CD4-positive, alpha-beta T cell (primary cell): ENCODE data around the gene TYR. TPM values are rescaled to one million over a fixed set of nuclear protein-coding genes. Genes with fewer than 3 reads are reported as not detected.
"Not testable (repeated sequence)": the region's sequence is repeated elsewhere in the genome, so short reads cannot be mapped to it uniquely, and the experiment has no call there.

Experiments
- ATAC-seq: fragments of 200-7000 bp; cut with Tn5 transposase; one replicate; pipeline ENCODE4 v1.10.0; 2022; ENCODE audit warnings: mild to moderate bottlenecking; ENCODE audit not compliant: poor library complexity
- CTCF ChIA-PET: fragments of 350-600 bp; sonication (Branson Sonifier 250); formaldehyde crosslinking; loops from one replicate; lab custom pipeline; 2021; ENCODE audit warnings: antibody characterized with exemption, inconsistent platforms; lab: Charles Lee
- POLR2A ChIA-PET: fragments of 350-600 bp; sonication (Branson Sonifier 250); formaldehyde crosslinking; loops from one replicate; lab custom pipeline; 2021; ENCODE audit warnings: antibody characterized with exemption, inconsistent platforms; lab: Charles Lee
- DNase-seq, 14 experiments: peaks; one replicate each; pipeline ENCODE4 v3.0.0-alpha.2; 2013 to 2020; ENCODE audit warnings: mixed read lengths in 2 of 14
- H3K27ac ChIP-seq, 2 donors: one replicate each; pipeline versions ENCODE4 v1.5.1 to v1.7.0; 2013; ENCODE audit warnings: low read length in 2 of 2, low read depth in 1 of 2, mild to moderate bottlenecking in 1 of 2
- H3K27me3 ChIP-seq, 2 experiments: 1 replicate in 1 of 2; 2 replicates in 1 of 2; pipeline versions ENCODE4 v1.6.1 to v1.7.0; 2013; ENCODE audit warnings: low read length in 2 of 2, control low read depth in 1 of 2, mild to moderate bottlenecking in 1 of 2, moderate library complexity in 1 of 2; ENCODE audit not compliant: insufficient read depth in 2 of 2, control insufficient read depth in 1 of 2
- H3K36me3 ChIP-seq: one replicate; pipeline ENCODE4 v1.6.1; 2013; ENCODE audit warnings: low read length, control low read depth; ENCODE audit not compliant: insufficient read depth
- H3K4me1 ChIP-seq: one replicate; pipeline ENCODE4 v1.6.1; 2013; ENCODE audit warnings: low read length, control low read depth; ENCODE audit not compliant: insufficient read depth
- H3K4me3 ChIP-seq: one replicate; pipeline ENCODE4 v1.5.1; 2013; ENCODE audit warnings: mild to moderate bottlenecking, low read length, moderate library complexity
- H3K9me3 ChIP-seq, 2 experiments: 1 replicate in 1 of 2; 2 replicates in 1 of 2; pipeline versions ENCODE4 v1.6.1 to v1.7.0; 2013; ENCODE audit warnings: low read length in 2 of 2, mild to moderate bottlenecking in 2 of 2, control low read depth in 1 of 2, moderate library complexity in 1 of 2; ENCODE audit not compliant: control insufficient read depth in 1 of 2, insufficient read depth in 1 of 2
- H3K27ac Mint-ChIP-seq: one replicate; pipeline ENCODE4 v1.8.0; 2020; ENCODE audit warnings: mixed read lengths
- H3K27me3 Mint-ChIP-seq: one replicate; pipeline ENCODE4 v1.8.0; 2021; ENCODE audit warnings: mixed read lengths
- H3K36me3 Mint-ChIP-seq: one replicate; pipeline ENCODE4 v1.8.0; 2021; ENCODE audit warnings: low read depth, mixed read lengths
- H3K4me1 Mint-ChIP-seq: one replicate; pipeline ENCODE4 v1.8.0; 2021; ENCODE audit warnings: low read depth, mixed read lengths
- H3K4me3 Mint-ChIP-seq: one replicate; pipeline ENCODE4 v1.8.0; 2020; ENCODE audit warnings: mild to moderate bottlenecking, mixed read lengths
- H3K9me3 Mint-ChIP-seq: one replicate; pipeline ENCODE4 v1.8.0; 2020; ENCODE audit warnings: mixed read lengths
- intact Hi-C, 2 experiments: fragments of 100-400 bp; cut with DNase I in 1 of 2; cut with micrococcal nuclease in 1 of 2; formaldehyde crosslinking; loops; one replicate each; pipeline versions ENCODE4 v1.15.1 to v1.9.0; 2023 to 2025; cut with DNase I, micrococcal nuclease
- total RNA-seq, 174 experiments: library from RNA in 2 of 174; stranded (reverse) in 2 of 174; gene quantifications; one replicate each; pipeline ENCODE4 v1.2.3 and lab custom pipeline; 2021 to 2026
- TF ChIP-seq, protein P1 (sequence below): fragments of 200-600 bp; IDR thresholded peaks from one replicate; pipeline ENCODE4 v1.8.0; 2022; ENCODE audit warnings: antibody characterized with exemption, mild to moderate bottlenecking

TYR gene
- total RNA-seq, 2 experiments from 2014 or later: not detected

DNA sequence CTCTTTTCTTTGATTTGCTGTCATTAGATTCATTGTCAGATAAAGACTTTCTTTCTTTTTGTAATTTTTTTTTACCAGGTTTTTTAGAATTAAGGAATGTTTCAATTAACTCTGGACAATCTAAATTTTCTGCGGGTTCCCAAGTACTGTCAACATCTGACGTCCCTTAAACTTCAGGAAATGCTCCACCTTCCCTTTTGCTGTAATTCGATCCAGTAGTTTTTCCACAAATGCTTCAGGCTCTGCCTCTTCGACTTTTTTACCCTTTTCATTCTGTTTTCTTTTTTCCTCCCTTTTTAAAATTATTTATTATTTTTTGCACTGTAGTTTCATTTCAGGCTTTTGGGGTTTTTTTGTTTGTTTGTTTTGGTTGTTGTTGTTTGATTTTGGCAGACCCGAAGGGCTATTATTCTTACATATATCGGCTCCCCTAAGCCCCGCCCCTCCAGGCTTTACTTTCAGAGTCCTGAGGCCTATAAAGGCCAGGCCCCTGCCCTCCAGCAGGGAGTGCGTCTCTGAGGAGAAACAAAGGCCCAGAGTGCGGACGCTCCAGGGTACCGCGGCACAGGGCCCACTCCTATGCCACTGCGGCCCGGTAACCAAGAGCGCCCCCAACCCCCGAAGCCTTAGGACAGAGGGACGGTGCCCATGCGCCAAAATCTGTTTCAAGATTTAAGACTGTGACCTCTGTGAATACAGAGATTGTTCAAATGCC is 116.4 kb downstream of the TYR start:
- TF ChIP-seq, protein P1, sequence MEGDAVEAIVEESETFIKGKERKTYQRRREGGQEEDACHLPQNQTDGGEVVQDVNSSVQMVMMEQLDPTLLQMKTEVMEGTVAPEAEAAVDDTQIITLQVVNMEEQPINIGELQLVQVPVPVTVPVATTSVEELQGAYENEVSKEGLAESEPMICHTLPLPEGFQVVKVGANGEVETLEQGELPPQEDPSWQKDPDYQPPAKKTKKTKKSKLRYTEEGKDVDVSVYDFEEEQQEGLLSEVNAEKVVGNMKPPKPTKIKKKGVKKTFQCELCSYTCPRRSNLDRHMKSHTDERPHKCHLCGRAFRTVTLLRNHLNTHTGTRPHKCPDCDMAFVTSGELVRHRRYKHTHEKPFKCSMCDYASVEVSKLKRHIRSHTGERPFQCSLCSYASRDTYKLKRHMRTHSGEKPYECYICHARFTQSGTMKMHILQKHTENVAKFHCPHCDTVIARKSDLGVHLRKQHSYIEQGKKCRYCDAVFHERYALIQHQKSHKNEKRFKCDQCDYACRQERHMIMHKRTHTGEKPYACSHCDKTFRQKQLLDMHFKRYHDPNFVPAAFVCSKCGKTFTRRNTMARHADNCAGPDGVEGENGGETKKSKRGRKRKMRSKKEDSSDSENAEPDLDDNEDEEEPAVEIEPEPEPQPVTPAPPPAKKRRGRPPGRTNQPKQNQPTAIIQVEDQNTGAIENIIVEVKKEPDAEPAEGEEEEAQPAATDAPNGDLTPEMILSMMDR: no peak
- no peaks in the 10 kb centered on the region for H3K4me1 Mint-ChIP-seq
- H3K36me3 Mint-ChIP-seq: no peaks in the 10 kb centered on the region
- no peaks in the 10 kb centered on the region for H3K9me3 ChIP-seq
- intact Hi-C loops: no loop called here
- no peak overlapping the region for H3K4me3 ChIP-seq
- CTCF ChIA-PET: no interaction called here
- H3K27ac Mint-ChIP-seq: no peak overlapping the region
- H3K36me3 ChIP-seq: no peaks in the 10 kb centered on the region
- POLR2A ChIA-PET: no interaction called here
- ATAC-seq (no peak), DNase-seq (no peak)
- H3K27me3 Mint-ChIP-seq: no peaks in the 10 kb centered on the region
- H3K4me3 Mint-ChIP-seq: no peak overlapping the region
- H3K9me3 Mint-ChIP-seq: no peaks in the 10 kb centered on the region
- H3K27ac ChIP-seq: no peak overlapping the region
- no peaks in the 10 kb centered on the region for H3K4me1 ChIP-seq
- no peaks in the 10 kb centered on the region for H3K27me3 ChIP-seq

DNA sequence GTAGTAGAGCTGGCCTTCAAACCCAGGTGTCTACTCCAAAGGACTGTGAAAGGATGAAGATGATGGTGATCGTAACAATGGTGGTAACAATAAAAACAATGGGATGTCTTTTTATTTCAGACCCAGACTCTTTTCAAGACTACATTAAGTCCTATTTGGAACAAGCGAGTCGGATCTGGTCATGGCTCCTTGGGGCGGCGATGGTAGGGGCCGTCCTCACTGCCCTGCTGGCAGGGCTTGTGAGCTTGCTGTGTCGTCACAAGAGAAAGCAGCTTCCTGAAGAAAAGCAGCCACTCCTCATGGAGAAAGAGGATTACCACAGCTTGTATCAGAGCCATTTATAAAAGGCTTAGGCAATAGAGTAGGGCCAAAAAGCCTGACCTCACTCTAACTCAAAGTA is 117.3 kb downstream of the TYR start:
- intact Hi-C loops, H3K4me1 Mint-ChIP-seq, H3K9me3 Mint-ChIP-seq, H3K36me3 ChIP-seq, H3K27me3 ChIP-seq, H3K4me3 Mint-ChIP-seq, POLR2A ChIA-PET, H3K36me3 Mint-ChIP-seq, H3K4me1 ChIP-seq, H3K27ac Mint-ChIP-seq, H3K27ac ChIP-seq, DNase-seq, H3K4me3 ChIP-seq, H3K27me3 Mint-ChIP-seq, CTCF ChIA-PET, H3K9me3 ChIP-seq, ATAC-seq: not testable (repeated sequence)

DNA sequence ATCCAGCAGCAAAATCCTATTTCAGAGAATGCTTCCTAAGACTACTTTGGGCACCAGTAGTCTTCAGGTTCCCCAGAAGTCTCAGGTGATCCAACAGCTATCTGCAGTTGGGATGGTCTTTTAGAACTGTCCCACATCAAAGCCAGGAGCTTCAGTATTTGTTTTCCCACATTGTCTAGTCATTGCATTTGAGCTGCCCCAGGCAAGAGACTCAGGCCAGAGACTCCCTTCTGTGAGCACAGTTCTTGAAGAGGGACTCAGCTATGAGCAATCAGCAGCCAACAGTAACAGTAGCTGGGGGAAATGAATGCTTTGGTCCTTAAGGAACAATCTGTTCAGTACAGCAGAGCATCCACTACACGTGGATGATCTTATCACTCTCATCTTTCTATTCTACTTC is 125.4 kb downstream of the TYR start:
- H3K36me3 Mint-ChIP-seq, H3K4me1 Mint-ChIP-seq, H3K36me3 ChIP-seq, H3K9me3 Mint-ChIP-seq, H3K4me3 ChIP-seq, H3K9me3 ChIP-seq, CTCF ChIA-PET, ATAC-seq, H3K27ac Mint-ChIP-seq, H3K27me3 Mint-ChIP-seq, POLR2A ChIA-PET, H3K4me1 ChIP-seq, H3K4me3 Mint-ChIP-seq, H3K27me3 ChIP-seq, intact Hi-C loops, H3K27ac ChIP-seq, DNase-seq: not testable (repeated sequence)

DNA sequence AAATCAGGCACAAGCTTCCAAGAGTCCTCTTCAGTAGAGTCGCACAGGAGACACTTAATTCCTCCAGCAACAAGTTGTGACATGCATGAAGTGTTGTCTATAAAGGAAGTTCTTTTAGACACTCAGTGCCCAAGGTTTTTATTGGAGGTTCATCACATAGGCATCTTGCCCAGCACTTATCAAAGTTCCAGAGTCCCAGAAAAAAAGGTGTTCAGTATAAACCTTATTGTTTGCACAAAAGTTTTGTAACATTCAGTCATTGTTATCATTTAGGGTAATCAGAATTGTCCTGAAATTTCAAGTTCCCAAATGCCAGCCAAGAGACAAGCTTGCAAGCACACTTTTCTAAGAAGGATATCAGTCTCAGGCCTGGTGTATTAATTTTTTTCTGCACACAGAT is 130.6 kb downstream of the TYR start:
- CTCF ChIA-PET, ATAC-seq, H3K9me3 ChIP-seq, H3K27me3 ChIP-seq, H3K27me3 Mint-ChIP-seq, H3K4me3 ChIP-seq, H3K4me3 Mint-ChIP-seq, H3K9me3 Mint-ChIP-seq, POLR2A ChIA-PET, H3K4me1 Mint-ChIP-seq, H3K4me1 ChIP-seq, DNase-seq, H3K36me3 Mint-ChIP-seq, H3K27ac Mint-ChIP-seq, H3K36me3 ChIP-seq, H3K27ac ChIP-seq, intact Hi-C loops: not testable (repeated sequence)

DNA sequence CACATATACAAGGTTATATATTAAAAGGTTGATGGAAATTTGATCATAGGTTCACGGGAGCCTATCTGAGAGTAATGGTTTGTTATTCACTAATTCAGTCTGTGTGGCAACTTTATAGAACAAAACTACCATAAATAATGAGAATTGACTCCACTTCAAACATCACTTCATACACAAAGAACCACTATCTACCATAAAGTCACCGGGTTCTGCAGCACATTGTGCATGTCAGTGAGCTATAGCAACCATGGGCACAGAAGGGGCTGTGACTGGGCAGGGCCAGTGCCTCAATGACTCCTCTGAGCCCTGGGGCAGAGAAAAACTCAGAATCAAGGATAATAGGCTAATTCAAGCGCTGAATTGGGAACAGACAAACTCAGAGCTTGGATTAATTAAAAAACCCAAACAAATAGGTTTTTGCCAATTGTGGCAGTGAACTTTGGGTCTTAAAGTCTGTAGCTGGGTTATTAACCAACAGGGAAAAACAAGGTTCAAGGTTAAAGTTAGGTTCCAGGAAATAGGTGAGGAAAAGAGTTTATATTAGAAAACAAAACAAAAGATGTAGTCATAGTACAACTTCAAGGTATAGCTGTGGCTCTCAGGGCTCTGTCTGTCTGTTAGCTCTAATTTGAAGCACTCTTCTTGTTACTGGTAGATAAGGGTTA is 131.8 kb downstream of the TYR start:
- H3K4me1 Mint-ChIP-seq, H3K36me3 Mint-ChIP-seq, H3K9me3 Mint-ChIP-seq, H3K4me3 ChIP-seq, H3K27ac ChIP-seq, ATAC-seq, DNase-seq, POLR2A ChIA-PET, H3K27me3 Mint-ChIP-seq, H3K4me3 Mint-ChIP-seq, CTCF ChIA-PET, H3K27ac Mint-ChIP-seq, H3K9me3 ChIP-seq, H3K27me3 ChIP-seq, H3K36me3 ChIP-seq, intact Hi-C loops, H3K4me1 ChIP-seq: not testable (repeated sequence)

DNA sequence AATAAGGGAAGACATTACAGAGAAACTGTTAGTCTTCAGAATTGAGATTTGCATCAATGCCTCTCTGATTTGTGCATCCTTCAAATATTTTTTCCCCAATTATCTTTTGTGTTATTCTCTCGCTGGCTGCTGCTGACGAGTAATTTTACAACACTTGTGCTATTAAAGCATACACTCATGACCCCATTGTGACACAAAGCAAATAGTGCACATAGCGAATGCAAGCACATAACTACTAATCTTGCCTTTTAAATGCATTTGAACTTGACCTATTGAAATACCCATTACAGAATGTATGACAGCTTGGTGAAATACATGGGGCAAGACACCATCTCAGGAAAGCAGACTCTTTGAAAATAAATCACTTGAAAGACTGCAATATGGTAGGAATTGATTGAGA is 132.9 kb downstream of the TYR start:
- H3K9me3 Mint-ChIP-seq, H3K4me3 ChIP-seq, POLR2A ChIA-PET, H3K36me3 Mint-ChIP-seq, DNase-seq, ATAC-seq, H3K36me3 ChIP-seq, H3K4me1 ChIP-seq, intact Hi-C loops, H3K27me3 ChIP-seq, H3K27ac Mint-ChIP-seq, H3K4me1 Mint-ChIP-seq, H3K27me3 Mint-ChIP-seq, H3K27ac ChIP-seq, H3K9me3 ChIP-seq, H3K4me3 Mint-ChIP-seq: not testable (repeated sequence)
- CTCF ChIA-PET: interaction anchor here (0.7 kb wide), 1 partner anchor 26 kb away, joined by 4 read pairs; no protein-coding TSS in a partner anchor
